Epithelial cell of proximal tubule (primary cell): ENCODE data around the gene CDRT4. TPM values are rescaled to one million over a fixed set of nuclear protein-coding genes. Genes with fewer than 3 reads are reported as not detected.
"Not testable (repeated sequence)": the region's sequence is repeated elsewhere in the genome, so short reads cannot be mapped to it uniquely, and the experiment has no call there.

Experiments
- DNase-seq: peaks from one replicate; pipeline ENCODE4 v3.0.0-alpha.2; 2011; ENCODE audit warnings: low read depth
- H3K4me3 ChIP-seq: 2 replicates; pipeline ENCODE4 v1.5.1; 2011; ENCODE audit warnings: low read depth, mild to moderate bottlenecking, low read length
- CTCF ChIP-seq: conservative IDR thresholded peaks from 2 replicates; pipeline ENCODE4 v1.5.1; 2012; ENCODE audit warnings: low read depth, mild to moderate bottlenecking, low read length
- total RNA-seq: library from RNA; depleted of rRNA; stranded (reverse); fragments of >200 nt; gene quantifications from 2 replicates; pipeline ENCODE4 v1.2.3, GENCODE V29; 2015

The CDRT4 gene
- total RNA-seq, 1 donor from 2014 or later: 6.7 TPM

- TF ChIP-seq CTCF: no peak
- DNase-seq: no peak
Observed at GRCh38 chr17:15511142-15511541, 43.7 kb upstream of the CDRT4 start.

GRCh38 chr17:15510361-15510760 is 42.9 kb upstream of the CDRT4 start:
- no peak for TF ChIP-seq CTCF
- no peak overlapping the region for H3K4me3 ChIP-seq
- no peak for DNase-seq

More at GRCh38 chr17:15511142-15511541, 43.7 kb upstream of the CDRT4 start:
- no peak overlapping the region for H3K4me3 ChIP-seq

- TF ChIP-seq CTCF: no peak
- DNase-seq: no peak
- H3K4me3 ChIP-seq: no peak overlapping the region
Observed at GRCh38 chr17:15509095-15509494, 41.7 kb upstream of the CDRT4 start.

GRCh38 chr17:15508466-15508865 is 41.0 kb upstream of the CDRT4 start:
- DNase-seq: no peak
- H3K4me3 ChIP-seq: no peak overlapping the region
- TF ChIP-seq CTCF: no peak

- DNase-seq: no peak
- H3K4me3 ChIP-seq: no peak overlapping the region
- TF ChIP-seq CTCF: no peak
Observed at GRCh38 chr17:15507896-15508295, 40.5 kb upstream of the CDRT4 start.

- TF ChIP-seq CTCF: no peak
- H3K4me3 ChIP-seq: no peak overlapping the region
- DNase-seq: no peak
Observed at GRCh38 chr17:15507001-15507400, 39.6 kb upstream of the CDRT4 start.

GRCh38 chr17:15505708-15506107 is 38.3 kb upstream of the CDRT4 start:
- DNase-seq, H3K4me3 ChIP-seq: not testable (repeated sequence)

GRCh38 chr17:15503731-15504130 is 36.3 kb upstream of the CDRT4 start:
- H3K4me3 ChIP-seq: no peak overlapping the region
- DNase-seq: no peak
- no peak for TF ChIP-seq CTCF
